H7 (cell line): ENCODE results near the gene PDE4B. TPM values are rescaled to one million over a fixed set of nuclear protein-coding genes. Genes with fewer than 3 reads are reported as not detected.
A peak's percentile ranks its signal among the peaks of the same experiment; 100 is the strongest.

Source experiments
- DNase-seq: peaks from one replicate; pipeline ENCODE4 v3.0.0; 2012
- H3K27me3 ChIP-seq: 2 replicates; pipeline ENCODE4 v1.6.0; 2011; ENCODE audit warnings: mild to moderate bottlenecking, low read length; ENCODE audit not compliant: control insufficient read depth, insufficient read depth
- H3K36me3 ChIP-seq: replicated peaks from 2 replicates; pipeline ENCODE4 v1.5.1; 2011; ENCODE audit warnings: low read length; ENCODE audit not compliant: control insufficient read depth, insufficient read depth
- H3K4me3 ChIP-seq: 2 replicates; pipeline ENCODE4 v1.5.1; 2011; ENCODE audit warnings: low read depth, mild to moderate bottlenecking, control low read depth, low read length, moderate library complexity; ENCODE audit not compliant: insufficient read depth
- total RNA-seq: library from RNA; depleted of rRNA; stranded (reverse); fragments of >200 nt; shearing (Covaris generic); gene quantifications from 2 replicates; pipeline ENCODE4 v1.2.3, GENCODE V29; 2014

Gene PDE4B
- total RNA-seq, 1 experiment from 2014 or later = 4.1 TPM

GRCh38 chr1:65791801-65792668 is 660 bp upstream of the PDE4B start:
- H3K36me3 ChIP-seq = no peaks in the 10 kb centered on the region
- H3K27me3 ChIP-seq = peaks cover 63% of the 10 kb centered on the region
- DNase-seq = peak; percentile 45
- peak overlapping the region; percentile 49 for H3K4me3 ChIP-seq

- peak; percentile 26 for DNase-seq
These were observed 651 bp downstream of the PDE4B start for GRCh38 chr1:65793359-65793732.

GRCh38 chr1:65795311-65795710 is 2.6 kb downstream of the PDE4B start:
- DNase-seq = no peak
- Histone ChIP-seq H3K36me3 (no peaks in the 10 kb centered on the region), H3K4me3 (no peak overlapping the region), H3K27me3 (peaks cover 57% of the 10 kb centered on the region)

More at GRCh38 chr1:65793359-65793732, 651 bp downstream of the PDE4B start:
- Histone ChIP-seq H3K27me3 (peaks cover 63% of the 10 kb centered on the region), H3K4me3 (peak overlapping the region; percentile 49), H3K36me3 (no peaks in the 10 kb centered on the region)

GRCh38 chr1:65799601-65800000 is 6.9 kb downstream of the PDE4B start:
- Histone ChIP-seq H3K36me3 (no peaks in the 10 kb centered on the region), H3K27me3 (peaks cover 14% of the 10 kb centered on the region), H3K4me3 (no peak overlapping the region)
- DNase-seq = no peak

- no peak for DNase-seq
- Histone ChIP-seq H3K4me3 (no peak overlapping the region), H3K27me3 (no peaks in the 10 kb centered on the region), H3K36me3 (no peaks in the 10 kb centered on the region)
These were observed 11.9 kb downstream of the PDE4B start for GRCh38 chr1:65804584-65804983.

GRCh38 chr1:65812065-65812464 is 19.4 kb downstream of the PDE4B start:
- Histone ChIP-seq H3K4me3 (no peak overlapping the region), H3K27me3 (no peaks in the 10 kb centered on the region), H3K36me3 (no peaks in the 10 kb centered on the region)
- DNase-seq = no peak

- H3K27me3 ChIP-seq = no peaks in the 10 kb centered on the region
- no peak for DNase-seq
- H3K36me3 ChIP-seq = no peaks in the 10 kb centered on the region
These were observed 21.3 kb downstream of the PDE4B start for GRCh38 chr1:65813956-65814355.

GRCh38 chr1:65814752-65815151 is 22.1 kb downstream of the PDE4B start:
- H3K27me3 ChIP-seq = no peaks in the 10 kb centered on the region
- DNase-seq = no peak
- no peaks in the 10 kb centered on the region for H3K36me3 ChIP-seq
- no peak overlapping the region for H3K4me3 ChIP-seq

More at GRCh38 chr1:65813956-65814355, 21.3 kb downstream of the PDE4B start:
- H3K4me3 ChIP-seq = no peak overlapping the region

GRCh38 chr1:65817891-65818290 is 25.2 kb downstream of the PDE4B start:
- no peaks in the 10 kb centered on the region for H3K27me3 ChIP-seq
- no peak overlapping the region for H3K4me3 ChIP-seq
- H3K36me3 ChIP-seq = no peaks in the 10 kb centered on the region
- no peak for DNase-seq

GRCh38 chr1:65818966-65819365 is 26.3 kb downstream of the PDE4B start:
- no peaks in the 10 kb centered on the region for H3K36me3 ChIP-seq
- no peaks in the 10 kb centered on the region for H3K27me3 ChIP-seq
- no peak for DNase-seq

GRCh38 chr1:65820983-65821382 is 28.3 kb downstream of the PDE4B start:
- Histone ChIP-seq H3K4me3 (no peak overlapping the region), H3K36me3 (no peaks in the 10 kb centered on the region), H3K27me3 (no peaks in the 10 kb centered on the region)
- DNase-seq = no peak

More at GRCh38 chr1:65818966-65819365, 26.3 kb downstream of the PDE4B start:
- no peak overlapping the region for H3K4me3 ChIP-seq

- no peak for DNase-seq
- H3K4me3 ChIP-seq = no peak overlapping the region
- no peaks in the 10 kb centered on the region for H3K36me3 ChIP-seq
- no peaks in the 10 kb centered on the region for H3K27me3 ChIP-seq
These were observed 28.7 kb downstream of the PDE4B start for GRCh38 chr1:65821386-65821785.

- DNase-seq = no peak
- H3K36me3 ChIP-seq = no peaks in the 10 kb centered on the region
- H3K27me3 ChIP-seq = no peaks in the 10 kb centered on the region
- no peak overlapping the region for H3K4me3 ChIP-seq
These were observed 31.4 kb downstream of the PDE4B start for GRCh38 chr1:65824103-65824502.

GRCh38 chr1:65825741-65826140 is 33.0 kb downstream of the PDE4B start:
- Histone ChIP-seq H3K36me3 (no peaks in the 10 kb centered on the region), H3K27me3 (no peaks in the 10 kb centered on the region), H3K4me3 (no peak overlapping the region)
- DNase-seq = no peak

- DNase-seq = no peak
- H3K4me3 ChIP-seq = no peak overlapping the region
- no peaks in the 10 kb centered on the region for H3K36me3 ChIP-seq
- no peaks in the 10 kb centered on the region for H3K27me3 ChIP-seq
These were observed 34.1 kb downstream of the PDE4B start for GRCh38 chr1:65826782-65827181.
